Muscle of arm (tissue), 12 donors: Measurements from ENCODE around the gene INAFM1. TPM values are rescaled to one million over a fixed set of nuclear protein-coding genes. Genes with fewer than 3 reads are reported as not detected.
A peak's percentile ranks its signal among the peaks of the same experiment; 100 is the strongest.
"Not testable (repeated sequence)": the region's sequence is repeated elsewhere in the genome, so short reads cannot be mapped to it uniquely, and the experiment has no call there.

Experiments used
- DNase-seq: peaks from one replicate; pipeline ENCODE4 v3.0.0-alpha.2; 2013
- polyA plus RNA-seq, 12 donors: library from polyadenylated mRNA; unstranded; fragments of 120-200 nt; gene quantifications; one replicate each; pipeline ENCODE4 v1.2.1, GENCODE V29; 2013; ENCODE audit not compliant: insufficient read length in 12 of 12

INAFM1 gene
- polyA plus RNA-seq, 12 donors, result 6.4 to 12.8 (median 8.0) TPM; not detected in 1

DNA sequence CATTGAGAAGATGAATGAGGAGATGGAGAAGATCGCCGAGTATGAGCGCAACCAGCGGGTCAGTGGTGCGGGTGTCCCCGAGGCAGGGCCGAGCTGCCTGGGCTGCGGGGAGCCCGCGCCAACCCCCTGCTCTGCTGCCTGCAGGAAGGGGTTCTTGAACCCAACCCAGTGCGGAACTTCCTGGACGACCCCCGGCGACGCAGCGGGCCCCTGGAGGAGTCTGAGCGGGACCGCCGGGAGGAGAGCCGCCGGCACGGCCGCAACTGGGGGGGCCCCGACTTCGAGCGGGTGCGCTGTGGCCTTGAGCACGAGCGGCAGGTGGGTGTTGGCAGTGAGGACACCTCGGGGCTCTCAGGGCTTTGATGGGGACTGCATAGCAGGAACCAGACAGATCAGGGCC, 10.1 kb upstream of the INAFM1 start:
- DNase-seq, result no peak

DNA sequence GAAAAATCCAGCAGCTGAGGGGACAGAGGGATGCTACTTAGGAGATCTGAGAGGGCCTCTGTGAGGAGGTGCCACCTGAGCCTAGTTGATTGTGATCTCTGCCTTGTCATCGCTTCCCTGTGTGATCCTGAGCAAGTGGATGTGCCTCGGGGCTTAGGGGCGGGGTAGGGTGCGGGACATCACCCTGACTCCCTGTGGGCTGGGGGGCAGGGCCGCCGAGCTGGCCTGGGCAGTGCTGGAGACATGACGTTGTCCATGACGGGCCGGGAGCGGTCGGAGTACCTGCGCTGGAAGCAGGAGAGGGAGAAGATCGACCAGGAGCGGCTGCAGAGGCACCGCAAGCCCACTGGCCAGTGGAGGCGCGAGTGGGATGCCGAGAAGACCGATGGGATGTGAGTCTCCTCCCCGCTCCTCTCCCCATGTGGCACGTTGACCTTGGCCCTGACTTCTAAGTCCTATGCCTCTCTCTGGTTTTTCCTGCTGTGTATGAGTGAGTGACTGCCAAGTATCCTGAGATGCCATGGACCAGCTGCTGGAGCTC, 8.2 kb upstream of the INAFM1 start:
- DNase-seq, result no peak

GRCh38 chr19:47267350-47267759, 7.3 kb upstream of the INAFM1 start:
- DNase-seq, result no peak

DNA sequence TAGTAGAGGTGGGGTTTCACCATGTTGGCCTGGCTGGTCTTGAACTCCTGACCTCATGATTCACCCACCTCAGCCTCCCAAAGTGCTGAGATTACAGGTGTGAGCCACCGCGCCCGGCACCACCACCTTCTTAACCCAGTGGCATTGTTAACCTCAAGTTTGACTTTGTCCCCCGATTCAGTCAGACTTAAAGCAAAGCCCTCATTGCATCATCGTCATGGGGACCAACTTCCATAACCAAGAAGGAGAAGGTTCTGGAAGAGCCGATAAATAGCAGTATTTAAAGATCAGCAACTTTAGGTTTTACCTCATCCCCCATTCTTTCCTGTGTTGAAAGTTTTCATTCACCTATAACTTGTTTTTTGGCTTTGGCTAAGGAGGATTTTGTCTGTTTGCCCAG, 6.7 kb upstream of the INAFM1 start:
- no peak for DNase-seq

GRCh38 chr19:47269596-47269995, 5.1 kb upstream of the INAFM1 start:
- DNase-seq, result no peak

GRCh38 chr19:47270408-47270807, 4.3 kb upstream of the INAFM1 start:
- no peak for DNase-seq

- no peak for DNase-seq
Observed at GRCh38 chr19:47271949-47272348, 2.7 kb upstream of the INAFM1 start.

DNA sequence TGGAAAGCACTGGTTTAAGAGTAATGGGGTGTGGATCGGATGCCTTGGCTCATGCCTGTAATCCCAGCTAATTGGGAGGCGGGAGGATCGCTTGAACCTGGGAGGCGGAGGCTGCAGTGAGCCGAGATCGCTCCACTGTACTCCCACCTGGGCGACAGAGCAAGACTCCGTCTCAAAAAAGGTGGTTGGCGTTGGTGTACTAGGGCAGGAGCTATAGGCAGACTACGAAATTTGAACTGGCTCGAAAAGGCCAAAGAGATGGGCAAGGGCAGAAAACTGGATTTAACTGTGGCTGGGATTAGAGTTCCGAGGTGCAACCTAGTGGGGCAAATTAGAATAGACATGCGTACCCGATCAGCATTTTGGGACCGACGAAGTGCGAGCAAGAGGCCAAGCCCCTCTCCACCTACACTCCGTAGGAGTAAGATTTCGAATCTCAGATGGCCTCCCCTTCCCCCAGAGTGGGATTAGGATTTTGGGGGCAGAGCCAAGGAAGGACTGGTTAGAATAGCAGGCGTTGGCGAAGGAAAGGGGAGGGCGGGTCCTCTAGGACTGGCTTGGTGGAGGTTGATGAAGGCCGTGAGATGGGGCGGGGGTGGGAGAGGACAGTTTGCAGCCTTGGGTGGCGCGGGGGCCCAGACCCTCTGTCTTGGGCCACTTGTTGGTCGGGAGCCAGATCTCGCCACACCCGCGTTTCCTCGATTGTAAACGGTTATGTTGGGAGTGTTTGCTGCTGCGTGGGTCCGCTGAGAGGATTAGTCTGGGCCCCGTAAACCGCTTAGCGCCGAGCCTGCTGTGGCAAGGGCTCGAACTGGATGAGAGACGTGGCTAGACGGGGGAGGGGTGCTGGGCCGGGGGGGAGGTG, 2.0 kb upstream of the INAFM1 start:
- peak; percentile 69 for DNase-seq

DNA sequence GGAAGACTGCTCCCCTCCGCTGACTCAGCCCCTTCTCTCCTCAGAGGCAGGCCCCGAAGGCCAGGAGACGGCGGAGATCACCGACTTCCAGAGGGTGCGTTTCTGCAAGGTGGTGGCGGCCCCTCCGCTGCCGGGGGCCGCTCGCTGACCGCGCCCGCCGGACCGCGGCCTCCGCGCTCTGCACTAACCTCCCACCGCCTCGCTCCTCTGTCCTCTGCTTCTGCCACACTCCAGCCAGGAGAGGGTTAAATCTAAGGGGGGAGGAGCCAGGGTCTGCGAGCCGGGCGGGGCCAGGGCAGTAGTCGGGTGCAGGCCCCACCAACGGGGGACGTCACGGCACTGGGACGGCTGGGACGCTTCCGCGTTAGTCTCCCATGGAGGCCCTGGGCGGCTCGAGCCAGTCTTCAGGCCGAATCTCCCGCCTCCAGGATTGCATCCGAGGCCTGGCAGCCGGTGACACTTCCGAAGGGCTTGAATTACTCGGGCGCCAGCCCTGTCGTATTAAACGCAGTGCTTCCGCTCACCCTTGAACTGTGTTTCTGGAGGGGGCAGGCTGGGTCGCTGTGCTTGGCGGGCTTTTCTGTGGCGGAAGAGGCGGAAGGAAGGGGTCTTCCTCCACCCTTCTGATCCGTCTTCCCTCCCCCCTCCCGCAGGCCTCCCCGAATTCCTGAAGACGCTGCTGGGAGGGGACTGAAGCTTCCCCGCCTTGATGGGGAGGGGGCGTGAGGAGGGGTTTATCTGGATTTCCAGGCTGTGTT, 1.2 kb upstream of the INAFM1 start:
- peak; percentile 96 for DNase-seq

- DNase-seq, result no peak
Observed at GRCh38 chr19:47274891-47275761, 441 bp downstream of the INAFM1 start.

- DNase-seq, result peak; percentile 56
Observed at GRCh38 chr19:47275791-47276461, 1.2 kb downstream of the INAFM1 start.

DNA sequence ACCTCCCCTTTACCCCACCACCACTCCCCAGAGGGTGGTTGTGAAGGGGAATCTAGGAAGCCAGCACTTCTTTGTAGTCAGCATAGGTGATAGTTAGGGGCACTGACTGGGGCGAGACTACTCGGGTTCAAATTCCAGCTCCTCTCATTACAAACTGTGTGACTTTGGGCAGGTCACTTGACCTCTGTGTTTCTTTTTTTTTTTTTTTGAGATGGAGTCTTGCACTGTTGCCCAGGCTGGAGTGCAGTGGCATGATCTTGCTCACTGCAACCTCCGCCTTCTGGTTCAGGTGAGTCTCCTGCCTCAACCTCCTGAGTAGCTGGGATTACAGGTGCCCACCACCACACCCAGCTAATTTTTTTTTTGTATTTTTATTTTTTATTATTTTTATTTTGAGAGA, 1.8 kb downstream of the INAFM1 start:
- not testable (repeated sequence) for DNase-seq

DNA sequence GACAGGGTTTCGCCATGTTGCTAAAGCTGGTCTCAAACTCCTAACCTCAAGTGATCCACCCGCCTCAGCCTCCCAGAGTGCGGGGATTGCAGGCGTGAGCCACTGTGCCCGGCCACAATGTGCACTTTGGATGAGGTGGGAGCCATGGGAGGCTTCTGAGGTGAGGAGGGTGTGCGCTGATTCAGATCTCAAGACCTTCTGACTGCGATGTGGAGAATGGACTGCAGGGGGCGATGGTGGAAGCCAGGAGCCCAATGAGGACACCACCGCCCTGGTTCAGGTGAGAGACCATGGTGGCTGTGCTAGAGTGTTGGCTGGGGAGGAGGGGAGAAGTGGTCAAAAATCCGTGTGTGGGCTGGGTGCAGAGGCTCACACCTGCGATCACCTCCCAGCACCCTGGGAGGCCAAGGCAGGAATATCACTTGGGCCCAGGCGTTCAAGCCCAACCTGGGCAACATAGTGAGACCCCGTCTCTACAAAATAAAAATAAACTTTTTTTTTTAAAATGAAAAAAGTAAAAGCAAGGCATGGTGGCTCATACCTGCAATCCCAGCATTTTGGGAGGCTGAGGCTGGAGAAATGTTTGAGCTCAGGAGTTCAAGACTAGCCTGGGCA, 5.6 kb downstream of the INAFM1 start:
- DNase-seq, result no peak

DNA sequence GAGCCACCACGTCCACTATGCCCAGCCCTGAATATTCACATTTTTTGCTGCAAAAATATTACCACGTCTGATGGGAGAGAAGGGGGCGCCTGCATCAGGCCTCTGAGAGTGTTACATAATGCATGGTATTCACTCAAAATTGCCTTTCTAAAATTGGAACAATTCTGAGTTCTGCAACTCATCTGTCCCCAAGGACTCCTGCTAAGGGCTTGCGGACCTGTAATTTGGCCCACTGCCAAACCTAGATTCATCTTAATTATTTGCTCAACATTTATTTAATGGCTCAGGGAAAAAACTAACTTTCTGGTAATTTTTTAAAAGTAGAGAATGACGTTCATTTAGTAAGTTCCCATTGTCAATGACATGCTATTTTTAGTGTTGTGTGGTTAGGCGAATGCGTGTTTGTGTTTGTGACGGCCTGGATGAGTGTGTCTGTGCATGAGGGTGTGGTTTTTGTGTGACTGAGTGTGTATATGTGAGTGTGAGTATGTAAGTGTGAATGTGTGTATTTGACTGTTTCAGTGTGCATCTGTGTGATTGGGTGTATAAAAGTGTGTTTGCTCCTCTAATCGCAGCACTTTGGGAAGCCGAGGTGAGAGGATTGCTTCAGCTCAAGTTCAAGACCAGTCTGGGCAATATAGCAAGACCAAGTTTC, 8.8 kb downstream of the INAFM1 start:
- DNase-seq, result no peak

GRCh38 chr19:47284324-47284899, 9.7 kb downstream of the INAFM1 start:
- DNase-seq, result peak; percentile 76

GRCh38 chr19:47296036-47296435, 21.4 kb downstream of the INAFM1 start:
- DNase-seq, result peak; percentile 66

DNA sequence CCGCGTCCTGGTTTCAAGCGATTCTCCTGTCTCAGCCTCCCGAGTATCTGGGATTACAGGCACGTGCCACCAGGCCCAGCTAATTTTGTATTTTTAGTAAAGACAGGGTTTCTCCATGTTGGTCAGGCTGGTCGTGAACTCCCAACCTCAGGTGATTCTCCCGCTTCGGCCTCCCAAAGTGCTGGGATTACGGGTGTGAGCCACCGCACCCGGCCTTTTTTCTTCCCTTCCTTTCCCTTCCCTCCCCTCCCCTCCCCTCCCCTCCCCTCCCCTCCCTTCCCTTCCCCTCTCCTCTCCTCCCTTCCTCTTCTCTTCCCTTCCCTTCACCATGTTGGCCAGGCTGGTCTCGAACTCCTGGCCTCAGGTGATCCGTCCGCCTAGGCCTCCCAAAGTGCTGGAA, 26.2 kb downstream of the INAFM1 start:
- not testable (repeated sequence) for DNase-seq

- no peak for DNase-seq
Observed at GRCh38 chr19:47302249-47302648, 27.6 kb downstream of the INAFM1 start.

DNA sequence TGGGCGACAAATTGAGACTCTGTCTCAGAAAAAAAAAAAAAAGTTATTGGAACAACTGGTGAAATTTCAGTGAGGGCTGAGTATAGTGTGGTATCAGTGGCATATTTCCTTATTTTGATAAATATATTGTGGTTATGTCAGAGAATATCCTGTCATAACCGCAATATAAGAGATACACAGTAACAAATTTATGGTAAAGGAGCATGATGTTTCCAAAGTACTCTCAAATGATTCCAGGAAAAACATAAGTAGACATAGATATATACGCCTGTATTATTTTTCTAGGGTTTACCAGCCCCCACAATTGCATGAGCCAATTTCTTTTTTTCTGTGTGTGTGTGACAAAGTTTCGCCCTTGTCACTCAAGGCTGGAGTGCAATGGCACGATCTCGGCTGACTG, 29.3 kb downstream of the INAFM1 start:
- DNase-seq, result no peak

DNA sequence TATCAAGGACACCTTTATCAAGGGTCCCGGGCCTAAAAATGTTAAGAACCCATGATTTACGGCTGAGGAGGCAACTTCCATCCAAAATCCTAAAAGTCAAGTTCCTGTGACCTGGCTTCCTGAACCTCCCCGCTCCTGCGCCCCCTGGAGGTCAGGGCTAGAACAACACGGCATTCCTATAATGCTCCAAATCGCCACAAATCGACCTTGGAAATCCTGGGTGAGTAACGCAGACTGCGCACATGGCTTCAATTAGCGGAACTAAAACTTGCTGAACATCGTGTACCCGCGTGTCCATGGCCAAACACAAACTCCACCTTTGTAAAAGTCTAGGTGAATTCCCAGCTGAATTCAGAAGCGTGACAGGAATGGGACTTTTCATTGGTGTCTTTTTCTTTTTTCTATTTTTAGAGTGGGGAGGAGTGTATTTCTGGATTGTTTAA, 30.6 kb downstream of the INAFM1 start:
- peak; percentile 34 for DNase-seq
